Measurements from ENCODE around the gene HNRNPAB.
"Not testable (repeated sequence)": the region's sequence is repeated elsewhere in the genome, so short reads cannot be mapped to it uniquely, and the experiment has no call there.

Gene HNRNPAB

GRCh38 chr5:178196986-178197385, 7.3 kb upstream of the HNRNPAB start:
- no peak for DNase-seq (ENCODE audit: low read depth)

GRCh38 chr5:178198151-178198550, 6.2 kb upstream of the HNRNPAB start:
- not testable (repeated sequence) for DNase-seq (ENCODE audit: low read depth)

- no peak for DNase-seq (ENCODE audit: low read depth)
Observed at GRCh38 chr5:178198706-178199105, 5.6 kb upstream of the HNRNPAB start.

- DNase-seq (ENCODE audit: low read depth), result no peak
Observed at GRCh38 chr5:178199581-178200434, 4.5 kb upstream of the HNRNPAB start.

- no peak for DNase-seq (ENCODE audit: low read depth)
Observed at GRCh38 chr5:178201221-178201926, 3.0 kb upstream of the HNRNPAB start.

GRCh38 chr5:178201927-178202235, 2.5 kb upstream of the HNRNPAB start:
- no peak for DNase-seq (ENCODE audit: low read depth)

GRCh38 chr5:178202541-178202940, 1.8 kb upstream of the HNRNPAB start:
- DNase-seq (ENCODE audit: low read depth), result no peak

- DNase-seq (ENCODE audit: low read depth), result no peak
Observed at GRCh38 chr5:178203670-178204181, 607 bp upstream of the HNRNPAB start.

GRCh38 chr5:178204935-178205748, 809 bp downstream of the HNRNPAB start:
- peak; percentile 61 for DNase-seq (ENCODE audit: low read depth)

GRCh38 chr5:178205749-178206047, 1.4 kb downstream of the HNRNPAB start:
- no peak for DNase-seq (ENCODE audit: low read depth)

- no peak for DNase-seq (ENCODE audit: low read depth)
Observed at GRCh38 chr5:178206166-178207101, 2.1 kb downstream of the HNRNPAB start.

- no peak for DNase-seq (ENCODE audit: low read depth)
Observed at GRCh38 chr5:178207183-178207916, 3.0 kb downstream of the HNRNPAB start.

GRCh38 chr5:178207917-178208280, 3.6 kb downstream of the HNRNPAB start:
- DNase-seq (ENCODE audit: low read depth), result no peak

GRCh38 chr5:178208540-178209227, 4.4 kb downstream of the HNRNPAB start:
- no peak for DNase-seq (ENCODE audit: low read depth)

- DNase-seq (ENCODE audit: low read depth), result no peak
Observed at GRCh38 chr5:178209334-178210072, 5.2 kb downstream of the HNRNPAB start.

- DNase-seq (ENCODE audit: low read depth), result no peak
Observed at GRCh38 chr5:178210073-178210535, 5.8 kb downstream of the HNRNPAB start.

- no peak for DNase-seq (ENCODE audit: low read depth)
Observed at GRCh38 chr5:178210686-178211085, 6.4 kb downstream of the HNRNPAB start.

- DNase-seq (ENCODE audit: low read depth), result no peak
Observed at GRCh38 chr5:178211095-178212048, 7.0 kb downstream of the HNRNPAB start.

All from T-helper 22 cell (primary cell).